ENCODE data around the gene BCDIN3D.
A peak's percentile ranks its signal among the peaks of the same experiment; 100 is the strongest.
"Not testable (repeated sequence)": the region's sequence is repeated elsewhere in the genome, so short reads cannot be mapped to it uniquely, and the experiment has no call there.

The BCDIN3D gene

DNA sequence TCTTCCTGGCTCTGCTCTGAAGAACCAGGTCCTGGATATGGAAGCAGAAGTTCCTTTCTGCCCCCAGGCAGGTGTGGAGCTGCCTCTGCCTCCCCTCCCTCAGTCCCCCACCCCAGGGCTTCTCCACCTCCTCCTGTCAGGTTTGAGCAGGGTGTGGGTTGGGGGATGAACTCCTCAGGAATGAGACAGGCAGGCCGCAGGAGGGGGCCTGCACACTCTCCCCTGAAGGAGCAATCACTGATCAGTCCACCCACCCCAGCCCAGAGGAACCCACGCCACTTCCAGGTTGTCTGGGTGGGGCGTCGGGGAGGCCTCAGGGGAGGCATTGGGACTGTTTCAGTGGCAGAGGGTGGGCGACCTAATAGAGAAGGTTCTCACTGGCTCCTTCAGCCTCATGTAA is 34.2 kb upstream of the BCDIN3D start:
- DNase-seq (ENCODE audit: low read depth in 1 of 2, low spot score in 1 of 2): no peak

DNA sequence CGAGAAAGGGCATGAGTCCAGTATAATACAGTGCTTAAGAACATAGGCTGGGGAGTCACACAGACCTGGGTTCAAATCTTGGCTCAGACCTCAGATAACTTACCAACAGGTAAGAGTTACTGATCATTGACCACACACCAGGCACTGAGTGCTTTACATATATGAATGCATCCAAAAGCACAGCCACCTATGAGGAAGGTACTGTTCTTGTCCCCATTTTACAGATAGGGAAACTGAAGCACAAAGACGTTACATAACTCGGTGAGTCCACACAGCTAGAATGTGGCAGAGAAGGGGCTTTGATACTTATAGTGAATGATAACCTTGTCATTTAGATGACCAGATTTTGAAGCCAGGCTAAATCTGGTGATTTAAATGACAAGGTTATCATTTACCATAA is 33.2 kb upstream of the BCDIN3D start:
- DNase-seq (ENCODE audit: low read depth in 1 of 2, low spot score in 1 of 2): no peak

DNA sequence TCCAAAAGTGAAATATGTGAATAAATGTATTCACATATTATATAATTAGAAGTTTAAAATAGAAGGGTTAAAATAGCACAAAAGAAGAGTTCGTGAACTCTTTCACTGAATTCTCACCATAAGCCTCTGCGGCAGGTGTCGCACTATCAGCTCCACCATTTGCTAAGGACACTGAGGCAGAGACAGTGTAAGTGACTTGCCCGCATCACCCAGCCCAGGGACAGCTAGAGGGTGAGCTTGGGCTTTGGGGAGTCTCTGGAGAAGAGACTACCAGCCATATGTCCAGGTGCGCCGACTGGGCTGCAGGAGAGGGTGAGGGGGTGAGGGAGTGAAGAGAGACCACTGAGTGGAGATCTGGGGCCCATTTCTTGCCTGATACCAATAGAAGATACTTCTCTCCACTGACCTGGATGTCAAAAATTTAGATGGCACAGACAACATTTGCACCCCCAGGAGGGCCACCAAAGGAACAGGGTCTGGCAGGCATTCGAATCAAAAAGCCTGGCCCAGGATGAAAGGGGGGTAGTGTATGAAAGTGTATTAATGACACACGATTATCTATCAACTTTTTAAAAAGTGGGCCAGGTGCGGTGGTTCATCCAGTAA is 32.3 kb upstream of the BCDIN3D start:
- DNase-seq (ENCODE audit: low read depth in 1 of 2, low spot score in 1 of 2): no peak

DNA sequence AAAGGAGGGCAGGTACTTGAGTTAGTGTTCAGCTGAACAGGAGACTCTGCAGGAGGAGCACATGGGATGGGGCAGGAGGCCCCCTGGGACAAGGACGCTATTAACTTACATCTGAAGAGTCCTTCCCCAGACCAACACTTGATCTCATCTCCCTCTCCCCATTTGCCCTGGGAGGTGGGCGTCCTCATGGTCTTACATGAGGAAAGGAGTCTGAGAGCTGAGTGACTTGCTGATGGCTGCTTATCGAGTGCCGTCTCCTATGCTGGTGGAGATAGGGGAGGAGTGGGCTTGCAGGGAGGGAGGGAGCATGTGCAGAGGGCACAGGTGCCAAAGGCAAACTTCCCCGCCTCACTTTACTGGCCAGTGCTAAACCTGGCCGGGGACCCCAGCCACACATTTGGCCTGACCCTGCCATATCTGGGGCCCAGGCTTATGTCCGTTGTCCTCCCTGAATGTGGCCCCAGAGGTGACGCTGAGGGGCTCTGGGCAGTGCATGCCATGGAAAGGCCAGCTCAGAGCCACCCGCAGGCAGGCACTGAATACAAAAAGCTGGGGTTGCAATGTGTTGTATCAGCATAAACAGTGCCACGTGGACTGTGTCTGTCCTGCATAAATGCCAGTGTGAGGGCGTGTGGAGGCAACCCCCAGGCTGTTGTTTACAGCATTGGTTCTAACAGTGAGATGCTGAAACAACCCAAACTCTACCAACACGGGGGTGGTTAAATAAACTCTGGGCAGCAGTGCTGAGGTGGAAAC is 31.4 kb upstream of the BCDIN3D start:
- no peak for DNase-seq (ENCODE audit: low read depth in 1 of 2, low spot score in 1 of 2)

DNA sequence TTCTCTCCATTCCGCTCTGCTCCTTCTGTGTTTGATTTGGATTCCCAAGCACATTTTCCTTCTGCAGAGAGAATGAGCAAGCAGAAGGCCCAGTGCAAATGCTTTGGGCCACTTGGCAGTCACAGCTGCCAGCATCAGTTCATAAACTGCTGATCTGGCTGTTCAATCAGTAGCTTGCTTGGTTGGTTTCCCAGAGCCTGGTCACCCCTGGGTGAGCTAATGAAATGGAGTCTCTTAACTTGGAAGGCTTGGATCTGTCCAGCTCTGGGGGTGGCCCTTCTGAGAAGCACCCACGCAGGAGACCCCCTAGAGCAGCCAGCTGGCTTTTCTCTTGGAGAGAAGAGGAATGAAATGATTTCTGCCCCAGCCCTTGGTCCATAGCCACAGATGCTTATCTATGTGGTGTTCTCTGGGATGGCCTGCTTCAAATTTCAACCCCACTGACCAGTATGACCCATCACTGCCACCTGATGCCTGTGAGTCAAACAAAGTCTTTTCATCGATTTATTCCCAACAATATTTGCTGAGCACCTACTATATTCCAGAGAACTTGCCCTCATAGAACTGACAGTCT is 30.5 kb upstream of the BCDIN3D start:
- no peak for DNase-seq (ENCODE audit: low read depth in 1 of 2, low spot score in 1 of 2)

DNA sequence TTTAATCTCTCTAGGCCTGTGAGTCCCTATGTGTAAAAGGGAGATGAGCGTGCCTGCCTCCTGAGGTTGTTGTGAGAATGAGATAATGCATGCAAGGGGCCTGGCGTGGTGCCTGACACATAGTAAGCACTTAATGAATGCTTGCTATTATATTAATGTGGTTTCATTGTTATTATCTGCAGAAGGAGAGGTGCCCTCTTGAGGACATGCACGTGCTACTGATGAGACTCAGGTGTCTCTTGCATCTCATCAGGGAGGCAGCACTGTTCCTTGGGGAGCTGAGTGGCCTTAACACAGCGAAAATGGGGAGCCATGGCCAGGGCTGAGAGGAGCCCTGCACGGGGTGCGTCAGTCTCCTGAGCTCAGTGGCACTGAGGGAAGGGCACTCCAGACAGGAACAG is 29.9 kb upstream of the BCDIN3D start:
- DNase-seq (ENCODE audit: low read depth in 1 of 2, low spot score in 1 of 2): no peak

DNA sequence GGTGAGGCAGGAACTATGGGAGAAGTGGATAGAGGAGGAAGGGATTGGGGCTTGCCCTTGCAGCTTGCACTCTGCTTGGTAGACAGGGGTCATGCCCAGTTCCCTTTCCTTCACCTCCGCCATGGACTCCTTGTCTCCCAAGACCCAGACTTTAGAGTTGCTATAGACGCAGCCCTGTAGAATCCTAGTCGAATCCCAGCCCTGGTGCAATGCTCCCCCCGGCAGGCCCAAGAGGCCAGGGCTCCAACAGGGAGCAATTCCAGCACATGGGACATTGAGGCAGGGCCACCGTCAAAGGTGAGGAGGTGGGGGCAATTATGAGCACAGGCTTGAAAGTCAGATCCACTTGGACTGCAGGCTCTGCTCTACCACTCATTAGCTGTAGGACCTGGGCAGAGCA is 29.5 kb upstream of the BCDIN3D start:
- DNase-seq (ENCODE audit: low read depth in 1 of 2, low spot score in 1 of 2): no peak

DNA sequence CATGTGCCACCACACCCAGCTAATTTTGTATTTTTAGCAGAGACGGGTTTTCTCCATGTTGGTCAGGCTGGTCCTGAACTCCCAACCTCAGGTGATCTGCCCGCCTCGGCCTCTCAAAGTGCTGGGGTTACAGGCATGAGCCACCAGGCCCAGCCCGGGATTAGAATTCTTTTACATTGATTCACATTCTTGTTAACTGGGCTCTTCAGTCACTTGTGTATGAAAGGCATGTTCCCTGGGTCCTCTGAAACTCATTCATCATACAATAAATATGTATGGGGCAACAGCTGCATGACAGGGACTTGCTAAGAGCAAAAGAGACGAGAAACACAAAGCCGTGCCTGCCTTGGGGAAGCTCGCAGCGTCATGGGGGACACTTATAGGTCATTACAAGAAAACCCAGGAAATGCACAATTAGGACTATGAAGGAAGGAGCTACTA is 28.9 kb upstream of the BCDIN3D start:
- DNase-seq (ENCODE audit: low read depth in 1 of 2, low spot score in 1 of 2): not testable (repeated sequence)

DNA sequence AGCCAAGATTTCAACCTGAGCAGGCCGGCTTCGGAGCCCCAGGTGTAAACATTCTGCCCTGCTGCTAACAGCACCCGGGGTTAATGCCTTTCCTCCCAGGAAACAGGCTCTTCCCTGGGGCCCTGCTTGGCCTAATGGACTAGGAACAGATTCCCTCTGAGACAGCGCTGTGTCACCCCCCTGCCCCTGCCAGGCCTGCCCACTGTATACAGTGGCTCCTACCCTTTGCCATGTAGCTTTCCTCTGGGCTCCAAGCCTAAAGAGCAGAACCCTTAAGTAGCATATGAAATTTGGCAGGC is 28.3 kb upstream of the BCDIN3D start:
- DNase-seq (ENCODE audit: low read depth in 1 of 2, low spot score in 1 of 2): no peak

DNA sequence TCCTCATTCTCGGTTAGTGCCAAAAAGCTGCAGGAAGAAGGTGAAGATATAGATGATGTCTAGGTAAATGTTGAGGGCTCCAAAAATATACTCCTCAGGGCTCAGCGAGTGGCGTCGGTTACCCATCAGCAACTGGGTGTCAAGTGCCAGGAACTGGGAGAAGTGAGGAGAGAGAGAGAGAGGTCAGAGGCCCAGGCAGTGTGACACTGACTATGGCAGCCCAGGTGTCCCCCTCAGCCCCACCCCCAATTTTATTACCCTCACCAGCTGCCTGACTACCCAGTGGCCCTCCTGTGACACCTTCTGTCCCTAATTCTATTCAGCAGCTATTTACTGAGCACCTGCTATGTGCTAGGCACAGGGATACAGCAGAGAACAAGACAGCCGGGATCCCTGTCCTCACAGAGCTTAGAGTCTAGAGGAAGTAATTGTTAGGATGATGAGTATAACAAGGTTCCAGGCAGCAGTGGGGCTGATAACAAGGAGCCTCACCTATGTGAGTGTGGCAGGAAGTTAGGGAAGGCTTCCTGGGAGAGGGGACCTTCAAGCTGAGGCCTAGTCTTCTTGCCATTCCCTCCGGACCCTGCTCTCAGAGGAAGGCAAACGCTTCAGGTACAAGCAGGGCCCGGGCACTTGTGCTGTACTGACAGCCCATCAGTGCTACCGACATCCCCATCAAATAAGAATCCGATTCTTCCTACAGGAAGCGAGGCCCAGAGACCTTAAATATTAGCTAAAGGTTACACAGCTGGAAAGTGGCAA is 27.8 kb upstream of the BCDIN3D start:
- no peak for DNase-seq (ENCODE audit: low read depth in 1 of 2, low spot score in 1 of 2)

DNA sequence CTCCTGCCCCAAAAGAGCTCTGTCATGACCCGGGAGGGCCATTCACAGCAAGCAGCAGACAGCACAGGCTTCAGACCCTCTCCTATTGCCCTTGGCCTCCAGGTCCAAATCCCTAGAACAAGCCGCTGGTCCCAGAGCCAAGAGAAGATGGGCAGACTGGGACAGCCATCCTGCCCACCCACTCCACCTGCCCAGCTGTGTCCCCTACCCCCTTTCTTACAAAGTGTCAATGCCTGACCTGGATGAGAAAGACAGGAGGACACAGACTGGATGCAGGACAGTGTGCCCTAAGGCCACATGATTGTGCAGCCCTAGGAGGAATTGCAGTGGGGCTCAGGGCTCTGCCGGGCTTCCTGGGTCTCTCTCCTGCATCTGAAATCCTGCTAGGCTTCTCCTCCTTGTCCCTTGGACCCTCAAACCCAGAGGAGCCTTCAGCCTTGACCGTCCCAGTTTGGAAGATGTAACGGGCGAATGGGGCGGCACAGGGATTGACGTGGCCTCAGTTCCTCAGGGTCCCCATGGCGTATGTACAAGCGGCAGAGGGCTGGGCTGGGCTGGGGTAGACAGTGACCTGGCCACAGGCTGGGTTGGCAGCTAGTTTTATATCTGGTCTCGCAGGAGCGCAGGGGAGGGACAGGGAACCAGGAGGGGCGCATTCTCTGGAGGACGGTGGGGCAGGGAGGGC is 27.1 kb upstream of the BCDIN3D start:
- DNase-seq (ENCODE audit: low read depth in 1 of 2, low spot score in 1 of 2): no peak

DNA sequence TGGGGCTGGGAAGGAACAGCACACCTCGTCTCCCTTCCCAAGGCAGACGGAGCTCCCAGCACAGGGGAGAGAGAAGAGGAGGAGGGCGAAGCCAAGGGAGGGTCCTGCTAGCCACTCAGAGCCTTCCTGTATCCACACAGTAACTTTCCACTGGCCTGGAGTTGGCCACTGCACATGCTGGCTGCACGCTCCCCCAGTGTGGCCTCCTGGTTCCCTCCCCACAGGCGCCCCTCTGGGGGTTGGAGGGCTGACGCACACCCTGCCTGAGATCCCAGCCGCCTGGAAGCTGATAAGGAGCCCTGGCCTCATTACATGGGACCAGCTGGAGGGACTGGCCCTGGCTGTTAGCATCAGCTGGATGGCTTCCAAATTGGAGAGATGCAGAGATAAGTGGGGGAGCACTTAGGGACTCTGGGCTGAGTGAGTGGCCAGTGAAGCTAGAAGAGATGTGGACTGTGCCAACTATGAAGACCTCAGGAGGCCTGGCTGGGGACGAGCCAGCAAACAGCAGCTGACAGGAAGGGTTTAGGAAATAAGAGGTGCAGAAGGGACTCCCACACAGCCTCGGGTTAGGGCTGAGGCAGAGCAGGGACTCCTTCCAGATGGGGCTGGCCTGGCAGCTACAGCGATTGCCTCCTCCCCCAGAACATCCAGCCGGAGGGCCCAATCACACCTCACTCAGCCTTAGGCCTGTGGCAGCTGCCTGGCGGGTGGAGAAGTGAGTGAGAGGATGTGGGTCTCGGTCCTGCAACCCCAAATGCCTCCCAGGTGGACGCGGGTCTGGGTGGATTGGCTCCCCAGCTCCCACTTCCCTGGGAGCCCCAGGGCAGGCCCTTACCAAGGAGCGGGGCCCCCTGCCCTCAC is 26.3 kb upstream of the BCDIN3D start:
- no peak for DNase-seq (ENCODE audit: low read depth in 1 of 2, low spot score in 1 of 2)

DNA sequence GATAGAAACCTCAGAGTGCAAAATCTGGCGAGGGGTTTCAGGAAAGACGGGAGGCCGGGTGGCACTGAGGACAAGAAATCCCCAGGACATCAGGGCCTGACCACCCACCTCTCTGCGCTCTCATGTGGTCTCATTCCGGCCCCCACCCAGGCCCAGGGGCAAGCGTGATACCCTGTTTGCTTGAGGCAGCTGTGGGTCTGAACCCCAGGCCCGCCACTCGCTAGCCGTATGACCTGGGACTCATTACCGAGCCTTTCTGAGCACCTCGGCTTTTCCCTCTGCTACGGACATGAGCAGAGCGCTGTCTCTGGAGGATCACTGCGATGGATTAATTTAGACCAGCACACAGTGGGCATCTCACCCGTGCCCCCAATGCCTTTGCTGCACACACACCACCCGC is 25.5 kb upstream of the BCDIN3D start:
- no peak for DNase-seq (ENCODE audit: low read depth in 1 of 2, low spot score in 1 of 2)

DNA sequence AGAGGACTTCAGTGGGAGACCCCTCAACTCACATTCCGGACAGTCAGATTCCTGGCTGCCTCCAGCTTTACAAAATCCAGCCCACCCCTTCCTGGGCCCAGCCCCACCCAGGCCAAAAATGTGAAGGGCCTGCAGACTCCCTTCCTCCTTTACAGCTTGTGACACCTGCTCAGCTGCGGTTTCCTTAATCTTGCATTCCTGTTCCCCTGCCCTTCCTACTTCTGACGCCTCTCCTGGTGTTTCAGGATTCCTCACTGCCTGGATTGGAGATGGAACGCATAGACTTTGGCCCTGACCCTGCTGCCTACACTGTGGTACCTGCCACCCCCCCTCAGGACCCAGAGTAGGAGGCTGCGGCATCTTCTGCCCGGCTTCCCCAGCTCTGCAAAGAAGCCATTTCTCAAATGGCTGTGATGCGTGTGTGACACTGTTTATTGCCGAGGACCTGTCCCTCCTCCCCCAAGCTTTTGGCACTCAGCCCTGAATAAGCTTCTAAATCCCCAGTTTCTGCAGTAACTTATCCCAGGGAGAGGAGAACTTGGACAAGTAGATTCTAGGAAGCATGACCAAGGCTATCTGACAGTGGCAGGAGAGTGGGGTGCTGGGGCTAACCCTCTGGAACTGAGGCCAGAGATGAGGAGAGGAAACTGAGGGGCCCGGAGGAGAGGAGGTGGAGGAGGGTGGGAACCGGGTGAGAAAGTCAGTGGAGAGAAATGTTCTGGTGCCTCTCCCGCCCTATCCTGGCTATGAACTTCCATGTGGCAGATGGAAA is 24.9 kb upstream of the BCDIN3D start:
- no peak for DNase-seq (ENCODE audit: low read depth in 1 of 2, low spot score in 1 of 2)

DNA sequence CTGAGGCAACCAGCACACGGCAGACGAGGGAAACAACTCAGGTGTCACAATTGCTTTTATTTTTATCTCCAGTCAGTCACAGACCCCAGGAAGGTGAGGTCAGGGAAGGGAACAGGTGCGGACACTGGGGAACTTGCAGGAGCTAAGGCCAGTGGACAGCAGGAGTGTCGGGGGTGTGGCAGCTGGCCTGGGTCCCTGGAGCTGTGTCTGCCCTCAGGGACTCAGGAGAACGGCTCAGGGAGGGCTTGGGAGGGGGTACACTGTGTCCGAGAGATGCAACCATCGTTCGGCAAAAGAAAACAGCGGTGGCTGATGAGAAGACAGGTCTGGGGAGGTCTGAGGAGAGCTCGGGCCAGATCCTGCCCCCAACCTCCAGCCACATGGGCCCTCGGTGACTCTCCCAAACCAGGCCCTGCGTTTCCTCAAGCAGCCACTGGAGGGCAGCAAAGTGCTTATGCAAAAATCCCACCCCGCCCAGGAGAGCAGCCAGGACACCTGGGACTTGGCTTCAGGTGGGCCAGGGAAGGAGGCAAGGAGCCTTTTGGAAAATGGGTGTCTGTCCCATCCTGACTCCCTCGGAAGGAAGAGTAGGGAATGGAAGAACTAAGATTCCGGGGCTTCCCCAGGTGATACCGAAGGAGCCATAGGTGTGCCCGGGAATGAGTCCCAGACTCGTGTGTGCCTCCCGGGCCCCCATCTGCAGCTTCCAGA is 24.1 kb upstream of the BCDIN3D start:
- DNase-seq (ENCODE audit: low read depth in 1 of 2, low spot score in 1 of 2): peak; percentile 45 to 56

DNA sequence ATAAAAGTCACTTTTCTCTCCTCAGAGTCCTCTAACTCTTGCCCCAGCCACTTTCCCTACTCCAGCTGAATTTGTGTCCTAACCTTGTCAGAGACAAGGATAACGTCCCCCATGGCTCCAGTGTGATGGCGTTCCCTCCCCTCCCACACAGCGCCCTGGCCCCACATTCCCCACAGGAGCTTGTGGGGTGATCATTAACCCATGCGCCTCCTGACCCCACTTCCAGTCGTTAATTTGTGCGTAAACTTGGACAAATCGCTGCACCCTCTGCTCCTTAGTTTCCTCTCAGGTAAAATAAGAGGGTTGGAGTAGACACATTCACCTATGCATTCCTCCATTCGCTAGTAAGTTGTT is 22.9 kb upstream of the BCDIN3D start:
- no peak for DNase-seq (ENCODE audit: low read depth in 1 of 2, low spot score in 1 of 2)

DNA sequence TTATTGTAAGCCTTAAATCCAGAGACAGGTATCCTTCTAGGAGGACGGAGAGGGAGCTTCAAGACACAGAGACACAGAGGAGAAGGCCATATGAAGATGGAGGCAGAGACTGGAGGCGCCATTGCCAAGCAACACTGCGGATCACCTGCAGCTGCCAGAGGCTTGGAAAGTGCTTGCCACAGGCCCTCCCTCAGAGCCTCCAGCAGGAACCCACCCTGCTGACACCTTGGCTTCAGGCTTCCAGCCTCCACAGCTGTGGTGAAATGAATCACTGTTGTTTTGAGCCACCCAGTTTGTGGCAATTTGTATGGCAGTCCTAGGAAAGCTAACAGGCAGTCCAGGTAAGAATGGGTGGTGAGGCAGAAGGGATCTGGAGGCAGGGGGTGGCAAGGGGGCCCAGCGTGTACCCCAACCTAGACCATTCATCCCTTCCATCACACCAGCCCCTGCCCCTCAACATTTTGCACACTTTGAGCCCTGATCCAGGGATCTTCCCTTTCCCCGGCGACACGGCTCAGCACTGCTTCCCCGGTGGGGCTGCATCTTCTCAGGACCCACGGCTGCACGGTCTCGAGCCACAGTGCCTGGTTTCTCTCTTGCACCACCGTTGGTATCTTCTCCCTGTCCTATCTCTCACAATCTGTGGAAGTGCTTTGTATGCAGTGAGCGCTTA is 22.3 kb upstream of the BCDIN3D start:
- DNase-seq (ENCODE audit: low read depth in 1 of 2, low spot score in 1 of 2): no peak

DNA sequence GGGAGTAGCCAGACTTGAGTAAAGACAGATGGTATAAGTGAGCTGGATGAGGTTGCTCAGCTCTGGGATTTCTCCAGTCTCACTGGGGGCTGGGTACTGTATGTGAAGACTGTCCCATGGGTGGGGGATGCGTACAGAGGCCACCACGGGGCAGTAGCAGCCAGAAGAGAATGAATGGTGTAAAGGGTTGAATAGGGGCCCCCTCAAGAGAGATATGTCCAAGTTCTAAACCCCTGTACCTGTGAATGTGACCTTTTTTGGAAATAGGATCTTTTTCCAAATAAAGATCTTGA is 21.8 kb upstream of the BCDIN3D start:
- DNase-seq (ENCODE audit: low read depth in 1 of 2, low spot score in 1 of 2): no peak
